T-helper 1 cell treated with Interleukin-12 subunit alpha and Interleukin-12 subunit beta and Interleukin-4 antibody, amounts not matched to agents 30 ng/mL and 1 ng/mL, for 36 hours (primary cell): ENCODE measurements around the gene PDGFRA. TPM values are rescaled to one million over a fixed set of nuclear protein-coding genes. Genes with fewer than 3 reads are reported as not detected.
"Not testable (repeated sequence)": the region's sequence is repeated elsewhere in the genome, so short reads cannot be mapped to it uniquely, and the experiment has no call there.

Source experiments
- intact Hi-C: fragments of 100-400 bp; cut with micrococcal nuclease; formaldehyde crosslinking; loops from one replicate; pipeline ENCODE4 v1.15.1; 2024
- total RNA-seq: library from RNA; stranded (reverse); gene quantifications from 2 replicates; pipeline ENCODE4 v1.2.3, GENCODE V29; 2022

PDGFRA gene
- total RNA-seq, 1 donor from 2014 or later: 1.8 TPM

DNA sequence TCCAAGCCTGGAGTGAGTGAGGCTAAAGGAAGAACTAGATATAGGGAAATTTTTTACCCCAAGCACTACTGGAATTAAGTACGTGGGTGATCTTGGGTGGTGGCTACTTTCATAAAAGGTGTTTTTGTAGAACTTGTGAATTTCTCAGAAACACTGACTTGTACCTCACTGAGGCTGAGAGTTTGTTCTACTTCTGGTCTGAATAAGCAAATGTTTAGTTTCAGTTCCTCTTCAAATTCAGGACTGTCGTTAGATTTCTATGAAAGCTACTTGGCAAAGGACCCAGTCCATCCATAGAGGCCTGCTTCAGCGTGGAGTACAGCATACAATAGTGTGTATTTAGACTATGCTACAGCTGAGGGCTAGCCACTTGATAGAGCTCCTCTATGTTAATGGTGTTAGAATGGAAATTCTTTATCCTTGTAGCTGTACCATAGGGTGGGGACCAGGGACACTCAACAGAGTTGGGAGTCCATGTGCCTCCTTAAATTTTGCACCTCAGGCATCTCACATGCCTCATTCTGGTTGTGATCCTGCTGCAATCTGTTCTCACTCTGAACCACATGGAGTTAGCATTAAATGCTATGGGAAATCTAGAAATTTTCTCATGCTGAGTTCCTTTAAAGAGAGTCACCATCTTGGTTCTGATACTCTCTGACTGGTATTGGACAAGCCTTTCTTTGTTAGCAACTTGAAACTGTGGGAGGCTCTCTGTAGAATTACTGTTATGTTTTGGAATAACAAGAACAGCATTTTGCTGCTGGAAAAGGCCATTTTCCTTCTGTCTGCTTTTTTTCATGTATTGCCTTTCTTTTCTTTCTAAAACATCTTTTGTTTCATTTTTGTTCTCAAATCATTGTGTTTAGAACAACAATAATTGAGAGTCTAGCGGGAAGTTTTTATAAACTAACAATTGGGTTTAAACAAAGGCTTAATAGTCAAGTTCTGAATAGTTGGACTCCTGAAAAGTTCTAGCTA lies 86.8 kb downstream of the PDGFRA start:
- intact Hi-C loops: loop anchor here (1.0 to 5.0 kb wide), 6 partner anchors 41 to 1551 kb away; partner anchors contain the start of genes CHIC2 and CLOCK

DNA sequence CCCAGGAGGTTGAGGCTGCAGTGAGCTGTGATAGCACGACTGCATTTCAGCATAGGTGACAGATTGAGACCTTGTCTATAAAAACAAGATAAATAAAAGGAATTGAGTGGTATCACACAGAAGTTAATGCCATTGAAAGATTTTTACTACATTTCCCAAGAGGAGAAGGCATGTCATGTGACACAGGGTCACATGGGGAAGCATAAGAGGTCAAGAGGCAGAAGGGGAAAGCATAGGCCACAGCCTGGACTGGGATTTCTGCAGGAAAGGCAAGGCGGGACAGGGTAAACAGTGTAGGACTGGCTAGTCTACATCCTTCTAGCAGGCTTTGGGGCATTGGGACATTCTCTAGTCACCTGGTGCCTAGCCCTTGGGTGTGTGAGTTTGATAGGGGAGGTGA lies 88.6 kb downstream of the PDGFRA start:
- intact Hi-C loops: loop anchor here (5.0 kb wide), 4 partner anchors 85 to 1550 kb away; partner anchors contain the start of gene CHIC2

DNA sequence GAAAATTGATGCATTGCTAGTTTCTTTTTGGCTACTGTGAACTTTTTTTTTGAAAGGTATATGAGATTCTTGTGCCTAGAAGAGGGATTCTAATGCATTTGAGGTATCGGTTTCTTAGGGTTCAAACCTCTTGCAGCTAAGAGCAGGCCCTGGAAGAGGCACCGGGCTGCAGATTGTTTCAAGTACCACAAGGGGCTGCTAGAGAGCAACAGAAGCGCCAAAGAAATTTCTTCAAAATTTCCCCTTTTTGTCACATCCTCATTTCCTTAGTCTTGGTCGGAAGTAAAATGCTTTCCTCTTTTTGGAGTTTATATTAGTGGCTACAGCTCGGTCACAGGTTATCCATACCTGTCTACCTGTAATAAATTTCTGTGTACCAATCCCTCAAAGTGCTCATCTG lies 89.8 kb downstream of the PDGFRA start:
- intact Hi-C loops: loop anchor here (1.0 to 5.0 kb wide), 5 partner anchors 87 to 1548 kb away; partner anchors contain the start of gene CHIC2

DNA sequence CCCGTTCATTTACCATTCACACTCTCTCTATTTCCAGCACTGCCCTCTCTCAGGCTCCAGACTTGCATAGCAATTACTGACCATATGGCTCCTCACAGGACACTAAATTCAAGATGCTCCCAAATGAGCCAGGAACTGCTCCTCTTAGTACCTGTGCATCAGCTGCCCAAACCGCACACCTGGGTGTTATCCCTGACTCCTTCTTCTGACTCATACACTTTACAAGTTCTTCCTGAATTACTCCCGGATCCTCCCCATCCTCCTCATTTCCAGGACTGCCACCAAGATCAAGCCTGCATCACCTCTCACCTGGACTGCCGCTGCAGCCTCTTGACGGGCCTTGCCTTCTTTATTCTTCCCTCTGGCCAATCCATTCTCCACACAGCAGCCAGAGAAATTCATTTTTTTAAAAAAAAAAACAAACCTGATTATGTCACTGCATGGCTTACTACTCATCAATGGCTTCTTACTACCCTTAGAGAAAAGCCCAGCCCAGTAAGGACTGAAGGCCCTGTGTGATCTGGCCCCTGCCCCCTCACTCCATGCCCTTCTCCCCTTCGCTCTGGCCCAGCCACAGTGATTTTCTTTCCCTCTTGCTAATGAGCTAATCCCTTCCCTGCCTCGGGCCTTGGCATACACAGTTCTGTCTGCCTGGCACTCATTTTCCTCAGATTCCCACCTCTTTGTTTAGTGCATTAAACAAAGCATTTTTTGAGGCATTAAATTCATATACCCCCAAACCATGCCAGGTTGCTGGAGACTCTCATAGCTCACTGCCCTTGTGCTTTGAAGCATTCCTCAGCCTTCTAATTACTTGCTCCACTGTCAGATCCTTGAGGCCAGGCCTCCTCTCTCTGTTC lies 92.0 kb downstream of the PDGFRA start:
- intact Hi-C loops: no loop called here

DNA sequence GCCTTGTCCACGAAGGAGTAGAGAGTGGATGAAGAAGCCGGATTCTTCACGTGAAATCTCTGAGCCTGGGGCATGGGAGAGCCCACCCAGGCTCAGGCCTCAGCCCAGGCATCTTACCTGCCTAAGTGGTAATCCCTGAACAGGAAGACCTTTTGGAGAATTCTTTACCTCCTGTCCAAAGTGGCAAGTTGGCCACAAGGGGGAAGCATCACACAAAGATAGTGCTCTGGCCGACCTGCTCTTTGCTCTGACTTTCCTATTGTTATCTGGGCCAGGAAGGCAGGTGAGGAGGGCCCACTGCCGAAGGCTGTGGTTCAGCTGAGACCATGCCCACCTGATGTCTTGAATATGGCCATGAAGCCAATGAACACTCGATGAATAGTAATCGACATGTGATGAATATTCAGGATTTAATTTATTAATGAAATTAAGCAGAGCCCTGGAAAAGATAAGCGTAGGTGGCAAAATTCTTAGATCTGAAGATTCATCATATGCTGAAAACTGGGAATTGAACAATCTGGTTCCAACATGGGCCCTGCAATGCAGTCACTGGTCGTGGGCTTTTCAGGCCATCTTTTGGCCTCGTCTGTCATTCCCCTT lies 93.8 kb downstream of the PDGFRA start:
- intact Hi-C loops: loop anchor here (1.0 to 2.0 kb wide), 6 partner anchors 110 to 1072 kb away; partner anchors contain the start of gene TMEM165

DNA sequence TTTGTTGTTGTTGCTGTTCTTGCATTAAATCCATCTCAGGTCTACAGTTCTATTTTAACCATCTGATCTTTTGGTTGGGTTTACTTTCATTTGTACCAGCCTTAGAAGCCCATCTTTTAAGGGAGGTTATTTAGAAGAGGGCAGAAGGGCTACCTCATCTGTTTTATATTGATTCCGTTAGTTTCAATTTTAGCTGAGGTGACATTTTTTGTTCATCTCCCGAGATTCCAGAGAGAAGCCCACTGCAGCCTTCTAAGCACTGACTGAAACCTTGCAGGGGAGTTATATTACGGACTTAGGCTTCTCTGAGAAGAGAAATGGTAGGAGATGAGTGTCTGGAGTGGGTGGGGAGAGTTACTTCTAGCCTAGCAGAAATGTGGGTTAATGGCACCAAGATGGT lies 101.8 kb downstream of the PDGFRA start:
- intact Hi-C loops: no loop called here

DNA sequence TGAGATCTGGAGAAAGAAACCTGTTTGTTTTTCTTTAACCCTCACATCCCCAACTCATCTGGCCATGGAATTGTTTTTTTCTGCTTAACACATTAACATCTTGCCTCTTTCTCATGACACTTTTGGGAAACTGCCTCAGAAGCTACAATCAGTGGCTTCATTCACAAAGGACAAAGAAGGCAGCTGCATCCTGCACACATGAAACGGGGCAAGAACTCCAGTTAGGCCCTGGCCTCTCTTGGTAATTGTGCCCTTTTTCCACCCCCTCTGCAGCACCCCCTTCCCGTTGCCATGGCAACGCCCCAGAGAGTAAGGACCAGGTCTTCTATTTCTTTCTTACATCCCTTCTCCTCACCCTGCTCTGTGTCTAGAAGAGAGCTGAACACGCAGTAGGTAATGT lies 103.4 kb downstream of the PDGFRA start:
- intact Hi-C loops: no loop called here

DNA sequence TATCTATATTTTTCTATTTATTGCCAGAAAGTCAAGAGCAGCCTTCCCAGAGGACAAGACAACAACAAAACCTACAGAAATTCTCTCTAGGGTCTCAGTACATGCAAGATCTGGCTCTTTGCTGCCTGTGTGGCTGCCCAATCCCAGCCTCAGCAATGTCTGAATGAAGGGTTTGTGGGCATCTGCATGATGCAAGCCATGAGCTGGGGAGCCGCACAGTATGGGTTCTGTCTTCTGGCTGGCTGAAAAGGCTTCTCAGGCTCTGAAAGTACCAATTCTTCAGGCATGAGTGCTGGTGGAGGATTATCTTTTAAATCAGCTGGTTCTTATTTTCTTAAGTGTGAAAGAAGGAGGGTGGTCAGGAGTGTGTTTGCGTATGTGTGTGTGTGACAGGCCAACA lies 104.6 kb downstream of the PDGFRA start:
- intact Hi-C loops: no loop called here

DNA sequence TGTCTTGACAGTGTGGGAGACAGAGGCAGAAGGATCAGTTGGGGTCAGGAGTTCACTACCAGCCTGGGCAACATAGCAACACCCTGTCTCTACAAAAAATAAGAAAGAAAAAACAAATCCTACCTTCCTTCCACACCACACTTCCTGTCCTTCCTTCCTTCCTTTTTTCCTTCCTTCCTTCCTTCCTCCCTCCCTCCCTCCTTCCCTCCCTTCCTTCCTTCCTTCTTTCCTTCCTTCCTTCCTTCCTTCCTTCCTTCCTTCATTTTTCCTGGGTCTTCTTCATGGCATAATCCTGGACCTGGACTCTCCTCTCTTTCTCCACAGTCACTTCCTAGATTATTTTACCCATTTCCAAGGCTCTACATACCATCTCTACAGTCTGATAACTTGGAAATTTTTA lies 105.7 kb downstream of the PDGFRA start:
- intact Hi-C loops: not testable (repeated sequence)

DNA sequence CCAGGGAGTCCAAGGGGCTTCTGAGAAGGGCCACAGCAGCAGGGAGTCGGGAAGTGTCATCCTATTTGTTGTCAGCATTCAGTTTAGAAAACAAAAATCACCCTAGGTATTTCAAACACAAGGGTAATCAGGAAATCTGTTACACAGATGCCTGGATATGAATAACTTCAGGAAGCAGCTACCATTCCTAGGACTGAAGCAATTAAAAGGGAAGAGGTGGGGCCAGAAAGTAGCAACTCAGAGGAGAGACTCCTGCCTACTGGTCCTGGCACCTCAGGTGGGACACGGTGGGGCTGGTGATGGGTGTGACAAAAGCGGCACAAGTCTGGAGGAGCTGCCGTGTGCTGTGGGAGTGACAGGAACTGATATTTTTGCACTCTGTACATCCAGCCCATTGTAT lies 107.9 kb downstream of the PDGFRA start:
- intact Hi-C loops: no loop called here

DNA sequence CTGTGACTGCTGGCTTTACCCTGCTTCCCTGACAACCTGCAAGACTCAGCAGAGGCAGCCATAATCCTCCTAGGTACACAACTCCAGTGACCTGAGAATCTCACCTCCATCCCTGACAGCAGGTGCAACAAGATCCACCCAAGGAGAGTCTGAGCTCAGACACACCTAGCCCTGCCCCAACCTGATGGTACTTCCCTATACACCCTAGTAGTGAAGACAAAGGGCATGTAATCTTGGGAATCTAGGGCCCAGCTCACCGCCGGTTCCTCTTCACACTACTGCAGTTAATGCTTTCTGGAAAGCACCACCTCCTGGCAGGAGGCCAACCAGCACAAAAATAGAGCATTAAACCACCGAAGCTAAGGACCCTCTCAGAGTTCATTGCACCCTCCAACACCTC lies 113.0 kb downstream of the PDGFRA start:
- intact Hi-C loops: not testable (repeated sequence)

Other genes starting within 250 kb of the PDGFRA start
- 15.2 and 18.1 TPM in 2 replicates for gene CHIC2, start 164.7 kb upstream of the PDGFRA start, total RNA-seq
- gene GSX2, start 129.1 kb upstream of the PDGFRA start, total RNA-seq: not detected in 2 replicates